ENCODE results near the gene DYNLT4. TPM values are rescaled to one million over a fixed set of nuclear protein-coding genes. Genes with fewer than 3 reads are reported as not detected.

DYNLT4 gene
- total and polyA plus RNA-seq, 2 of the 13 experiments (the other 11 are each of a cell fraction or from before 2014, with no cell fraction given), result 0.77 TPM; not detected in 1

- TF ChIP-seq THAP9 (CRISPR knock-in tag; IDR thresholded peaks at IDR 0.05; ENCODE audit: borderline replicate concordance) (peak; percentile 98), PBX3 (CRISPR knock-in tag; IDR thresholded peaks at IDR 0.05; ENCODE audit: borderline replicate concordance) (0 out of 2 replicates have a peak, but pooled peaks have one; percentile 25), ZNF691 (CRISPR knock-in tag; IDR thresholded peaks at IDR 0.05; ENCODE audit: borderline replicate concordance, low read depth) (peak; percentile 76; the same call in 1 of the 2 replicates), ZBTB42 (CRISPR knock-in tag; IDR thresholded peaks at IDR 0.05) (no peak), DMAP1 (CRISPR knock-in tag; IDR thresholded peaks at IDR 0.05) (0 out of 2 replicates have a peak, but pooled peaks have one; percentile 4), NFIB (CRISPR knock-in tag; IDR thresholded peaks at IDR 0.05; ENCODE audit: borderline replicate concordance) (no peak), POLR2AphosphoS2 (IDR thresholded peaks at IDR 0.05; ENCODE audit: low read depth, low read length) (peak; percentile 65; the same call in 1 of the 2 replicates), PHF5A (CRISPR knock-in tag; IDR thresholded peaks at IDR 0.05; ENCODE audit: low read depth, unreplicated experiment) (peak; percentile 17), FOXM1 (CRISPR knock-in tag; IDR thresholded peaks at IDR 0.05) (no peak), ZBTB37 (CRISPR knock-in tag; IDR thresholded peaks at IDR 0.05) (0 out of 2 replicates have a peak, but pooled peaks have one; percentile 50), KAT8 (CRISPR knock-in tag; IDR thresholded peaks at IDR 0.05) (0 out of 2 replicates have a peak, but pooled peaks have one; percentile 16)
- TF ChIP-seq, protein P1, sequence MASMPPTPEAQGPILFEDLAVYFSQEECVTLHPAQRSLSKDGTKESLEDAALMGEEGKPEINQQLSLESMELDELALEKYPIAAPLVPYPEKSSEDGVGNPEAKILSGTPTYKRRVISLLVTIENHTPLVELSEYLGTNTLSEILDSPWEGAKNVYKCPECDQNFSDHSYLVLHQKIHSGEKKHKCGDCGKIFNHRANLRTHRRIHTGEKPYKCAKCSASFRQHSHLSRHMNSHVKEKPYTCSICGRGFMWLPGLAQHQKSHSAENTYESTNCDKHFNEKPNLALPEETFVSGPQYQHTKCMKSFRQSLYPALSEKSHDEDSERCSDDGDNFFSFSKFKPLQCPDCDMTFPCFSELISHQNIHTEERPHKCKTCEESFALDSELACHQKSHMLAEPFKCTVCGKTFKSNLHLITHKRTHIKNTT (CRISPR knock-in tag; IDR thresholded peaks at IDR 0.05), result peak; percentile 19; the same call in 1 of the 2 replicates
- TF ChIP-seq, protein P2, sequence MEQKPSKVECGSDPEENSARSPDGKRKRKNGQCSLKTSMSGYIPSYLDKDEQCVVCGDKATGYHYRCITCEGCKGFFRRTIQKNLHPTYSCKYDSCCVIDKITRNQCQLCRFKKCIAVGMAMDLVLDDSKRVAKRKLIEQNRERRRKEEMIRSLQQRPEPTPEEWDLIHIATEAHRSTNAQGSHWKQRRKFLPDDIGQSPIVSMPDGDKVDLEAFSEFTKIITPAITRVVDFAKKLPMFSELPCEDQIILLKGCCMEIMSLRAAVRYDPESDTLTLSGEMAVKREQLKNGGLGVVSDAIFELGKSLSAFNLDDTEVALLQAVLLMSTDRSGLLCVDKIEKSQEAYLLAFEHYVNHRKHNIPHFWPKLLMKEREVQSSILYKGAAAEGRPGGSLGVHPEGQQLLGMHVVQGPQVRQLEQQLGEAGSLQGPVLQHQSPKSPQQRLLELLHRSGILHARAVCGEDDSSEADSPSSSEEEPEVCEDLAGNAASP (CRISPR knock-in tag; IDR thresholded peaks at IDR 0.05; ENCODE audit: borderline replicate concordance), result 0 out of 2 replicates have a peak, but pooled peaks have one; percentile 46
- TF ChIP-seq, protein P3, sequence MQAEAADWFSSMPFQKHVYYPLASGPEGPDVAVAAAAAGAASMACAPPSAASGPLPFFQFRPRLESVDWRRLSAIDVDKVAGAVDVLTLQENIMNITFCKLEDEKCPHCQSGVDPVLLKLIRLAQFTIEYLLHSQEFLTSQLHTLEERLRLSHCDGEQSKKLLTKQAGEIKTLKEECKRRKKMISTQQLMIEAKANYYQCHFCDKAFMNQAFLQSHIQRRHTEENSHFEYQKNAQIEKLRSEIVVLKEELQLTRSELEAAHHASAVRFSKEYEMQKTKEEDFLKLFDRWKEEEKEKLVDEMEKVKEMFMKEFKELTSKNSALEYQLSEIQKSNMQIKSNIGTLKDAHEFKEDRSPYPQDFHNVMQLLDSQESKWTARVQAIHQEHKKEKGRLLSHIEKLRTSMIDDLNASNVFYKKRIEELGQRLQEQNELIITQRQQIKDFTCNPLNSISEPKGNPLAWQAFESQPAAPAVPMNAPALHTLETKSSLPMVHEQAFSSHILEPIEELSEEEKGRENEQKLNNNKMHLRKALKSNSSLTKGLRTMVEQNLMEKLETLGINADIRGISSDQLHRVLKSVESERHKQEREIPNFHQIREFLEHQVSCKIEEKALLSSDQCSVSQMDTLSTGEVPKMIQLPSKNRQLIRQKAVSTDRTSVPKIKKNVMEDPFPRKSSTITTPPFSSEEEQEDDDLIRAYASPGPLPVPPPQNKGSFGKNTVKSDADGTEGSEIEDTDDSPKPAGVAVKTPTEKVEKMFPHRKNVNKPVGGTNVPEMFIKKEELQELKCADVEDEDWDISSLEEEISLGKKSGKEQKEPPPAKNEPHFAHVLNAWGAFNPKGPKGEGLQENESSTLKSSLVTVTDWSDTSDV (CRISPR knock-in tag; IDR thresholded peaks at IDR 0.05), result 0 out of 2 replicates have a peak, but pooled peaks have one; percentile 33
These were observed 1.1 kb upstream of the DYNLT4 start, which contains the start of gene BTBD19 (continued) for GRCh38 chr1:44808063-44808937.
